NCI-H446 (cell line): ENCODE measurements around the gene PPP1R14D.

Experiments used
- DNase-seq, 2 experiments: peaks; one replicate each; lab custom pipeline; 2025; lab: John Stamatoyannopoulos, UW

Gene PPP1R14D

GRCh38 chr15:40852529-40852928, 24.0 kb upstream of the PPP1R14D start:
- no peak for DNase-seq

- no peak for DNase-seq
Measured at GRCh38 chr15:40850576-40851112, 22.1 kb upstream of the PPP1R14D start.

- no peak for DNase-seq
Measured at GRCh38 chr15:40847223-40847961, 18.9 kb upstream of the PPP1R14D start.

- DNase-seq: no peak
Measured at GRCh38 chr15:40846841-40847222, 18.3 kb upstream of the PPP1R14D start.

- no peak for DNase-seq
Measured at GRCh38 chr15:40845511-40846284, 17.2 kb upstream of the PPP1R14D start.

GRCh38 chr15:40845036-40845435, 16.5 kb upstream of the PPP1R14D start:
- DNase-seq: no peak

GRCh38 chr15:40844696-40845030, 16.2 kb upstream of the PPP1R14D start:
- no peak for DNase-seq

- no peak for DNase-seq
Measured at GRCh38 chr15:40843885-40844695, 15.6 kb upstream of the PPP1R14D start, which contains the start of gene SPINT1. Gene SPINT1, plus strand, starts transcription at chr15:40844048. Its CDS starts 507 bp downstream, at chr15:40844555.

GRCh38 chr15:40843261-40843884, 14.9 kb upstream of the PPP1R14D start:
- no peak for DNase-seq

- no peak for DNase-seq
Measured at GRCh38 chr15:40841741-40842140, 13.2 kb upstream of the PPP1R14D start.

GRCh38 chr15:40838756-40839155, 10.2 kb upstream of the PPP1R14D start:
- DNase-seq: no peak

GRCh38 chr15:40836020-40836419, 7.5 kb upstream of the PPP1R14D start:
- no peak for DNase-seq

- no peak for DNase-seq
Measured at GRCh38 chr15:40832903-40833302, 4.4 kb upstream of the PPP1R14D start.

- no peak for DNase-seq
Measured at GRCh38 chr15:40831861-40832260, 3.4 kb upstream of the PPP1R14D start.

GRCh38 chr15:40830884-40831283, 2.4 kb upstream of the PPP1R14D start:
- DNase-seq: no peak

- no peak for DNase-seq
Measured at GRCh38 chr15:40829115-40829514, 607 bp upstream of the PPP1R14D start.

GRCh38 chr15:40826423-40827075, 2.0 kb downstream of the PPP1R14D start:
- no peak for DNase-seq

- DNase-seq: no peak
Measured at GRCh38 chr15:40825661-40826422, 2.7 kb downstream of the PPP1R14D start.

- no peak for DNase-seq
Measured at GRCh38 chr15:40823572-40824343, 4.8 kb downstream of the PPP1R14D start.

- no peak for DNase-seq
Measured at GRCh38 chr15:40821195-40821594, 7.3 kb downstream of the PPP1R14D start.
